Vagina (tissue), 2 donors: Measurements from ENCODE around the gene HAGH.

Experiments
- CTCF ChIP-seq, 3 experiments: fragments of 450-650 bp in 2 of 3; fragments of 200-600 bp in 1 of 3; sonication (generic) in 1 of 3; IDR thresholded peaks; one replicate each; pipeline ENCODE4 v1.5.1; 2017 to 2019; ENCODE audit warnings: antibody characterized with exemption in 3 of 3, mild to moderate bottlenecking in 2 of 3, moderate library complexity in 2 of 3
- POLR2AphosphoS5 ChIP-seq, 2 donors: sonication (generic); formaldehyde crosslinking; IDR thresholded peaks; one replicate each; pipeline ENCODE4 v1.9.0; 2017; ENCODE audit warnings: antibody characterized with exemption in 2 of 2, mild to moderate bottlenecking in 2 of 2, low read depth in 1 of 2; ENCODE audit not compliant: insufficient read depth in 1 of 2

- no peak for TF ChIP-seq CTCF (IDR thresholded peaks at IDR 0.05)
- no peak for TF ChIP-seq POLR2AphosphoS5 (IDR thresholded peaks at IDR 0.05; ENCODE audit: insufficient read depth in 1 of 2, low read depth in 1 of 2)
Observed at GRCh38 chr16:1831186-1832075, 4.8 kb upstream of the HAGH start.
